Stimulated activated CD8-positive, alpha-beta memory T cell treated with anti-CD3 and anti-CD28 coated beads, Interleukin-4, amount 100 ng/mL, for 4 hours (primary cell): ENCODE data around the gene NRXN3.
"Not testable (repeated sequence)": the region's sequence is repeated elsewhere in the genome, so short reads cannot be mapped to it uniquely, and the experiment has no call there.

Source experiments
- DNase-seq, 2 donors: peaks; one replicate each; pipeline ENCODE4 v3.0.0-alpha.2; 2020; ENCODE audit warnings: low read depth in 2 of 2, low spot score in 1 of 2

NRXN3 gene

GRCh38 chr14:78479127-78479780 is 309.1 kb downstream of the NRXN3 start:
- DNase-seq: no peak

- no peak for DNase-seq
Measured at GRCh38 chr14:78484028-78484427, 313.9 kb downstream of the NRXN3 start.

- DNase-seq: no peak
Measured at GRCh38 chr14:78486081-78486480, 315.9 kb downstream of the NRXN3 start.

- no peak for DNase-seq
Measured at GRCh38 chr14:78486621-78487020, 316.4 kb downstream of the NRXN3 start.

GRCh38 chr14:78487573-78487972 is 317.4 kb downstream of the NRXN3 start:
- DNase-seq: not testable (repeated sequence)

- no peak for DNase-seq
Measured at GRCh38 chr14:78488938-78489337, 318.8 kb downstream of the NRXN3 start.

- no peak for DNase-seq
Measured at GRCh38 chr14:78491048-78491447, 320.9 kb downstream of the NRXN3 start.

- no peak for DNase-seq
Measured at GRCh38 chr14:78498062-78498595, 328.0 kb downstream of the NRXN3 start.

- no peak for DNase-seq
Measured at GRCh38 chr14:78501909-78502308, 331.7 kb downstream of the NRXN3 start.

GRCh38 chr14:78508023-78508422 is 337.9 kb downstream of the NRXN3 start:
- DNase-seq: no peak

- no peak for DNase-seq
Measured at GRCh38 chr14:78509516-78509915, 339.3 kb downstream of the NRXN3 start.

GRCh38 chr14:78512021-78512420 is 341.8 kb downstream of the NRXN3 start:
- DNase-seq: no peak

- no peak for DNase-seq
Measured at GRCh38 chr14:78519863-78520262, 349.7 kb downstream of the NRXN3 start.

- no peak for DNase-seq
Measured at GRCh38 chr14:78524196-78524595, 354.0 kb downstream of the NRXN3 start.

GRCh38 chr14:78524766-78525165 is 354.6 kb downstream of the NRXN3 start:
- no peak for DNase-seq

GRCh38 chr14:78530078-78530477 is 359.9 kb downstream of the NRXN3 start:
- no peak for DNase-seq

- DNase-seq: no peak
Measured at GRCh38 chr14:78534141-78534540, 364.0 kb downstream of the NRXN3 start.

- no peak for DNase-seq
Measured at GRCh38 chr14:78535041-78535440, 364.9 kb downstream of the NRXN3 start.

GRCh38 chr14:78541788-78542187 is 371.6 kb downstream of the NRXN3 start:
- DNase-seq: not testable (repeated sequence)

GRCh38 chr14:78543433-78543832 is 373.3 kb downstream of the NRXN3 start:
- no peak for DNase-seq

- no peak for DNase-seq
Measured at GRCh38 chr14:78561074-78561473, 390.9 kb downstream of the NRXN3 start.

GRCh38 chr14:78566026-78566858 is 396.1 kb downstream of the NRXN3 start:
- peak in 1 of 2 donors; percentile 8 for DNase-seq
